Parathyroid adenoma (tissue), 2 donors: ENCODE results near the gene BLTP2.
A peak's percentile ranks its signal among the peaks of the same experiment; 100 is the strongest.

Experiments used
- H2AFZ ChIP-seq: fragments of 300-600 bp; sonication (generic); one replicate; pipeline ENCODE4 v1.7.0; 2017; ENCODE audit warnings: antibody characterized with exemption, mild to moderate bottlenecking
- H3K27ac ChIP-seq: fragments of 300-600 bp; sonication (generic); one replicate; pipeline ENCODE4 v1.7.0; 2017
- H3K27me3 ChIP-seq: fragments of 300-600 bp; sonication (generic); one replicate; pipeline ENCODE4 v1.7.0; 2017; ENCODE audit warnings: low read length; ENCODE audit not compliant: control insufficient read depth, insufficient read depth
- H3K36me3 ChIP-seq: fragments of 300-600 bp; sonication (generic); one replicate; pipeline ENCODE4 v1.7.0; 2017; ENCODE audit warnings: low read length; ENCODE audit not compliant: control insufficient read depth, insufficient read depth
- H3K4me1 ChIP-seq: fragments of 300-600 bp; sonication (generic); one replicate; pipeline ENCODE4 v1.7.0; 2017; ENCODE audit warnings: control low read depth
- H3K4me2 ChIP-seq: fragments of 300-600 bp; sonication (generic); one replicate; pipeline ENCODE4 v1.7.0; 2017; ENCODE audit warnings: low read length
- H3K4me3 ChIP-seq: fragments of 300-600 bp; sonication (generic); one replicate; pipeline ENCODE4 v1.7.0; 2017; ENCODE audit warnings: low read depth, low read length
- H3K79me2 ChIP-seq: fragments of 300-600 bp; sonication (generic); one replicate; pipeline ENCODE4 v1.7.0; 2017; ENCODE audit warnings: control low read depth
- H3K9ac ChIP-seq: fragments of 300-600 bp; sonication (generic); one replicate; pipeline ENCODE4 v1.7.0; 2017; ENCODE audit warnings: mild to moderate bottlenecking
- H3K9me3 ChIP-seq: fragments of 300-600 bp; sonication (generic); one replicate; pipeline ENCODE4 v1.7.0; 2017; ENCODE audit warnings: low read length; ENCODE audit not compliant: control insufficient read depth
- CTCF ChIP-seq: fragments of 300-600 bp; sonication (generic); IDR thresholded peaks from one replicate; pipeline ENCODE4 v1.7.0; 2017; ENCODE audit warnings: antibody characterized with exemption, mild to moderate bottlenecking
- donor health status: primary hyperparathyroidism.

Gene BLTP2

DNA sequence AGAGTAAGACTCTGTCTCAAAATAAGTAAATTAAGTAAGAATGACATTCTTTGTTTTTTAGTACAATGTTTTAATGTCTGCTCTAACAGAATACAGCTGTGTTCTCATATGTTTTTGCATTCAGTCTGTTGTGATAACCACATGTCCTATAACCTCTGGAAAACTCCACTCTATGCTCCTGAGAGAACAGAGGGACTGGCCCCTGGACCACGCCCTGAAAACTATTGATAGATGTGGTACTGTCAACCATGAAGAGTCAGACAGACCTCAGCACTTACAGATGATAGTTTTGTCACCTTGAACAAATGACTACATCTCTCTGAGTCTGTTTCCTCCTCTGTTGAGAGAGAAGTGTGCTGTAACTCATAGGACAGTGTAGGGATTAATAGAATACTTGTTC, 25.0 kb upstream of the BLTP2 start:
- H3K36me3 ChIP-seq = no peaks in the 10 kb centered on the region
- H3K4me2 ChIP-seq = no peak overlapping the region
- no peak overlapping the region for H3K4me3 ChIP-seq
- H2AFZ ChIP-seq = no peak overlapping the region
- no peak overlapping the region for H3K9ac ChIP-seq
- H3K9me3 ChIP-seq = no peaks in the 10 kb centered on the region
- H3K4me1 ChIP-seq = no peaks in the 10 kb centered on the region
- H3K27ac ChIP-seq = no peak overlapping the region
- no peaks in the 10 kb centered on the region for H3K27me3 ChIP-seq
- TF ChIP-seq CTCF = no peak
- peaks cover 30% of the 10 kb centered on the region for H3K79me2 ChIP-seq

- Histone ChIP-seq H3K27ac (no peak overlapping the region), H3K9ac (no peak overlapping the region), H3K4me3 (no peak overlapping the region), H3K4me1 (peaks cover 4% of the 10 kb centered on the region), H3K9me3 (no peaks in the 10 kb centered on the region), H2AFZ (no peak overlapping the region), H3K79me2 (peaks cover 49% of the 10 kb centered on the region), H3K36me3 (no peaks in the 10 kb centered on the region), H3K27me3 (no peaks in the 10 kb centered on the region), H3K4me2 (no peak overlapping the region)
- TF ChIP-seq CTCF = no peak
These were observed 22.9 kb upstream of the BLTP2 start for GRCh38 chr17:28667870-28668269.

- no peak for TF ChIP-seq CTCF
These were observed 21.0 kb upstream of the BLTP2 start for GRCh38 chr17:28665994-28666393.

GRCh38 chr17:28663723-28664122, 18.8 kb upstream of the BLTP2 start:
- Histone ChIP-seq H2AFZ (no peak overlapping the region), H3K4me1 (peaks cover 6% of the 10 kb centered on the region), H3K4me2 (no peak overlapping the region), H3K27me3 (no peaks in the 10 kb centered on the region), H3K9me3 (no peaks in the 10 kb centered on the region), H3K4me3 (no peak overlapping the region), H3K36me3 (no peaks in the 10 kb centered on the region), H3K27ac (no peak overlapping the region), H3K79me2 (peaks cover 70% of the 10 kb centered on the region), H3K9ac (no peak overlapping the region)
- no peak for TF ChIP-seq CTCF

More at GRCh38 chr17:28665994-28666393, 21.0 kb upstream of the BLTP2 start:
- Histone ChIP-seq H3K27ac (no peak overlapping the region), H3K27me3 (no peaks in the 10 kb centered on the region), H3K4me1 (peaks cover 6% of the 10 kb centered on the region), H3K9ac (no peak overlapping the region), H3K4me2 (no peak overlapping the region), H3K36me3 (no peaks in the 10 kb centered on the region), H3K9me3 (no peaks in the 10 kb centered on the region), H3K4me3 (no peak overlapping the region), H3K79me2 (peaks cover 67% of the 10 kb centered on the region), H2AFZ (no peak overlapping the region)

DNA sequence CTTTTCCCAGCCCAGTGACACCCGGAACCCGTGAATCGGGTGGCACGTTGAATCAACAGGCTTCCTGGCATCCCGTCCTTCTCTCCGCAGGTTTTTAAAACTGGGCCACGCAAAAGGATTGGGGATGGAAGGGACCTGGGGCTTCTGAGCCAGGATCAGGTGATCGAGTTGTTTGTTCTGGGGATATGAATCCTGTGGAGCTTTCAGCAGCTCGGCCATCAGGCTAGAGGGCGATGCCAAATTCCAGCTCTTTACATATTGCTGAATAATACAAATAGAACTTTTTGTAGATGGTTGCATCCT, 17.5 kb upstream of the BLTP2 start:
- peak overlapping the region; percentile 87 for H3K9ac ChIP-seq
- peak overlapping the region; percentile 91 for H3K27ac ChIP-seq
- H3K9me3 ChIP-seq = no peaks in the 10 kb centered on the region
- no peaks in the 10 kb centered on the region for H3K36me3 ChIP-seq
- peaks cover 63% of the 10 kb centered on the region for H3K79me2 ChIP-seq
- no peaks in the 10 kb centered on the region for H3K27me3 ChIP-seq
- peak overlapping the region; percentile 90 for H3K4me2 ChIP-seq
- no peak for TF ChIP-seq CTCF
- peaks cover 6% of the 10 kb centered on the region for H3K4me1 ChIP-seq
- H2AFZ ChIP-seq = peak overlapping the region; percentile 100
- H3K4me3 ChIP-seq = peak overlapping the region; percentile 96
